GM19452 (cell line): ENCODE data around the gene XYLT1.

Source experiments
- ATAC-seq: cut with Tn5 transposase; IDR thresholded peaks from one replicate; pipeline ENCODE4 v1.9.1; 2021; ENCODE audit not compliant: unreplicated experiment

XYLT1 gene

GRCh38 chr16:17460890-17461289, 9.9 kb downstream of the XYLT1 start:
- no peak for ATAC-seq

DNA sequence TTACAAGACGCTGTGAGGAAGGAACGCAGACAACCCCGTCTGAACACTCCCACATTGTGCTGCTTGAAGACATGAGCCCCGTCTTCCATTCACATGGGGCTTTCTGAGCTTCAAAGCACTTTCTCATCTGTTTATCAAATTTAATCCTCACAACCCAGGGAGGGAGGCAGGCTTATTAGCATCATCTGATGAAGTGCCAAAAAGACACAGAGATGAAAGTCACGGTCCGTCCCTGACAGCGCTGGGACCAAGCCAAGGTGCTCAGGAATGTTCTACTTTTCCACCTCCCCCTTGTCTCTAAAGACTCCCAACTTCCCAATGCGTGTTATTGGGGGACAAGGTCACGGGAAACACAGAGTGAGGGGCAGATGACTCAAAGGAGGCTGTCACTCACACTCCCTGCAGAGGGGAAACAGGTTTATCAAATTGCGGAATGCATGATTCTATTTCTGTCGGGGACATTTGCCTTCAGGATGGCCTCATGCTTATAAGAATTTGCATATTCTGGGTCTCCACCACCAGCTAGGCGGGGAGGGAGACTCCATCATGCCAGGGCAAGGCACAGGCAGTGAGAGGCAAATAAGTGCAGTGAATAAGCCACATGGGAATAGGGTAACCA, 10.7 kb downstream of the XYLT1 start:
- no peak for ATAC-seq

DNA sequence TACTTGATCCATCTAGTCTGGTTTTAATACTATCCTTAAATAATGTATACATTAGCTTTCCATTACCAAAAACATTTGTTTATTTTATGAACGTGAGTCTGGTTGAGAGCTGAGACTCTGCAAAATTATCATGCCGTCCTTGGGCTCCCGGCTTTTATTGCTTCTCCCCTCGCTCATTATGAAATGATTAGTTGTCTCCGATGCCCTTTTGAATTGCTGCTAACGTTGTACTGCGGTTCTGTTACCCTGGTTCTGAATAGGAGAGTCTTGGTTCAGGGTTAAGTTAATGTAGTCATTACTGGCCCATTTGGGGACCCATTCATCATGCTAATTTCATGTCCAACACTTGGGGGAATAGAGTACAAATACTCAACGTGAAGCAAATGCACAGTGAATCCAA, 12.8 kb downstream of the XYLT1 start:
- ATAC-seq, result no peak

- no peak for ATAC-seq
Observed at GRCh38 chr16:17457513-17457912, 13.2 kb downstream of the XYLT1 start.

DNA sequence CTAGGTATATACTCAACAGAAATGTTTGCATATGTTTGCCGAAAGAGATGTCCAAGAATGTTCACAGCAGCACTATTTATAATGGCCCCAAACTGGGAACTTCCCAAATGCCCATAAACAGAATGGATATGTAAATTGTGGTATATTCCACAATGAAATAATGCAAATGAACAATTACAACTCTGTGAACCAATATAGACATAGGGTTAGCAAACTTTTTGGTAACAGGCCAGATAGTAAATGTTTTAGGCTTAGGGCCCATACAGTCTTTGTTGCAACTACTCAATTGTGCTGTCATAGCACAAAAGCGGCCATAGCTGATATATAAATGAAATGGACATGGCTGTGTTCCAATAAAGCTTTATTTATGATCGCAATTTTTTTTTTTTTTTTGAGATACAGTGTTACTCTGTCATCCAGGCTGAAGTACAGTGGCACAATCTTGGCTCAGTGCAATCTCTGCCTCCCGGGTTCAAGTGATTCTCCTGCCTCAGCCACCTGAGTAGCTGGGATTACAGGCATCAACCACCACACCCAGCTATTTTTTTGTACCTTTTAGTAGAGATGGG, 16.5 kb downstream of the XYLT1 start:
- no peak for ATAC-seq

- ATAC-seq, result no peak
Observed at GRCh38 chr16:17453364-17454038, 17.3 kb downstream of the XYLT1 start.

DNA sequence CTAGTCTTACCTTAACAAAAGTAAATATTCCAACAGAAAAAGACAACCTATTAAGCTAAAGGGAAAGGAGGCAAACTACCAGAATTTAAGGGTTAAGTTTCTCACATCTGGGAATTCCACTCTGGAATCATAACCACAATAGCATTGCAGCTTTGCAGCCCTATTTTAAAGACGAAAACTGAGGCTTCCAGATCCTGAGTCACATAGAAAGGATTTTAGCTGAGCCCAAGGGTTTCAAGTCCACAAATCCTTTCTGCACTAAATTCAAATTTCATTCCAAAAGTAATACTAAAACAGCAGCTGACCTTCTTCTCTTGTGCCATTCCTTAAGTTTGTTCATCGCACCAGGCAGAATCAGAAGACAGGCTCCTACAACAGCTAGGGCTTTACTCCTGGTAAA, 17.8 kb downstream of the XYLT1 start:
- ATAC-seq, result no peak

- ATAC-seq, result no peak
Observed at GRCh38 chr16:17451843-17452242, 18.9 kb downstream of the XYLT1 start.

GRCh38 chr16:17450291-17450690, 20.5 kb downstream of the XYLT1 start:
- no peak for ATAC-seq

DNA sequence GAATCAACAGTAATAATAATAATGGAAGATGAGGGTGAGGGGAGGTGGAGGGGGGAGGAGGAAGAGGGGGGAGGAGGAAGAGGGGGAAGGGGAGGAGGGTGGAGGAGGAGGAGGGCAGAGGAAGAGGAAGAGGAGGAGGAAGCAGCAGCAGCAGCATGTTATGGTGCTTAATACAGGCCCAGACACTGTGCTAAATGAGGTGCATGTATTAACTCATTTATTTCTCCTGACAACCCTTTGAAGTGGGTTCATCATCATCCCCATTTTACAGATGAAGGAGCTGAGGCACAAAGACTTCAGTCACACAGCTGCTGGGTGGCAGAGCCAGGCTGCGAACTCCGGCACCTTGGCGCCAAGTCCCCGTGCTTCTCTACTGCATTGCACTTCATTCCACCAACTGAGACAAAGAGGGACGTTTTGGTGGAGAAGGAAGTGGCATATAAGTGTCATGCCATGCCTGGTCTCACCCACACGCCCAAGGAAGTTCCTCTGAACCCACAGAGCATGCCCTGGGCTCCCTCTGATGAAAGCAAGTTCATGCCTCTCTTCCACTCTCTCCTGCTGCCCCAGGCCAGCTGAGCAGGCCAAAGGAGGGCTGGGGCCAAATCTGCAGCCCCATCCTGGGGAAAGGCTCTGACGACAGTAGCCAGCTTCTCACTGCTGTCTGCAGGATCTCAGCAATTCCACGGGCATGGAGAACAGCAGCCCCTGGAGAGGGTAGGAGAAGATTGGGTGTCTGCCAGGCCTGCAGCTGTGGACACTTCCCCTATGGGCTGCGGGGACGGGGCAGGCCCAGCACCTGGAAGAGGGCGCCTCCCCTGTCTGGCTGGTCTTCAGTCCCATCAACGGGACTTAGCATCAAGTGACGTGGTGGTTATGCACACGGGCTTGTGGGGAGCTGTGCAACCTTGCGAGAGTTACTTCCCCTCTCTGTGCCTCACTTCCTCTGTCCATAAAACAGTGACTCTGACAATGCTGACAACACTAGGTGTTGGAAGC, 21.8 kb downstream of the XYLT1 start:
- no peak for ATAC-seq

DNA sequence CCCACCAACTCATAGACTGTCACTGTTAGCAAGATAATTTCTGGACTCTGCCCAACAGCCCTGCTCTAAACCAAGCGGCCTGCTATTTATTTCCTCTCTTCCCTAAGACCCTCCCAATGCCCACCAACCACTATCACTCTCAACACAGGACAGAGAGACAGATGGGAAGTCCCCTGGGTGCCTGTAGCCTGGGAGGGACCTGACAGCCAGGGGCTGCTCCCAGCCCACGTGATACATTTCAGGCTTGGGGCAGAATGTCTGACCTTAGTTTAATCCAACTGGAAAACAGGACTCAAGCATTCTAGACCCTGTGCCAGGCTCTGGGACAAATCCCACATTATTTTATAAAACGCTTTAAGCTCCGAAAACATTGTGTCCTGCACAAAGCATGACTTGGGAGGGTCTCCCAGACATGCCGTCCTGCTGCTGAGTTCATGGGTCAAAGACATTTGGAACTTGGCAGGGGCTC, 23.6 kb downstream of the XYLT1 start:
- no peak for ATAC-seq

GRCh38 chr16:17446661-17447060, 24.1 kb downstream of the XYLT1 start:
- no peak for ATAC-seq

- no peak for ATAC-seq
Observed at GRCh38 chr16:17445421-17445820, 25.3 kb downstream of the XYLT1 start.

DNA sequence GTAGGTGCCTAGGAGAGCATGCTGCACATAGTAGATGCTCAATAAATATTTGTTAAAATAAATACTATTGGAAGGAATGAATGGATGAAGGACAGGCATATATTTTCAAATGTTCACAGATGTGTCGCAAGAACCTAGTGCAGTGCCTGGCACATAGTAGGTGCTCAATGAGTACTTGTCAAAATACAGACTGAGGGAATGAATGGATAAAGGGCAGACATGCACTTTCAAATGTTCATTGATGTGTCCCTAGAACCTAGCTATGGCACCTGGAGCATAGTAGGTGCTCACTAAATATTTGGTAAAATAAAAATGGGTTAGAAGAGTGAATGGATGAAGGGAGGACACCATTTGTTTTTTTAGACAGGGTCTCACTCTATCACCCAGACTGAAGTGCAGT, 26.1 kb downstream of the XYLT1 start:
- ATAC-seq, result no peak

DNA sequence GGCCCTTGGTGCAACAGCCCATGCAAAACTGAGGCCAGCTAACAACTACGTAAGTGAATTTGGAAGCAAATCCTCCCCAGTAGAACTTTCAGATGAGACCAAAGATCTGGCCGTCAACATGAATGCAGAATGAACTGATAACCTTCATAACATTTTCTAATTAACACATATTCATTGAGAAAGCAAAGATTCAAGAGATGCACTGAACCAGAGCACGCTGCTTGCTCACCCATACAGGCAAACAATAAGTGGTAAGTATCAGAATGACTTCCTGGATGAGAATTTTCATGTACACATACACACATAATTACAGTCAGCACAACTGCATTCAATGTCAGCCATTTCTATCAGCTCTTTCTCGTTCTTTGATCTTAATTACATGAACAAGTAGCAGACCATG, 30.6 kb downstream of the XYLT1 start:
- no peak for ATAC-seq

DNA sequence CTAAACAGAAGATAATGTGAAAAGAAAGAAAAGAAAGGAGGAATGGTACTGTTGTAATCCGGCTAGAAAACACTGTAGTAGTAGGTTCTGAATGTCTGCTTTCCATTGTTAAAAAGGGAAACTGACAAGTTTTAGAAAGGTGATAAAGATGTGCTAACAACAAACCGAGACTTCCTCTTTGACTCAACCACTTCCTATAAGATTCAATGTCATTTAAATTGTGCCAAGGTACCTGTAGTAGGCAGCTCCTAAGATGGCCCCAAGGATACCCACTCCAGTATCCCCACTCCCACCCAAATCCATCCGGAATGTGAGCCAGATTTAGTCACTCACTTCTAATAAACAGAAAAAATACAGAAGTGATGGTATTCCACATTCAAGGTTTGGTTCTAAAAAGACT, 31.2 kb downstream of the XYLT1 start:
- no peak for ATAC-seq

GRCh38 chr16:17437981-17438380, 32.8 kb downstream of the XYLT1 start:
- ATAC-seq, result no peak

GRCh38 chr16:17437127-17437720, 33.5 kb downstream of the XYLT1 start:
- no peak for ATAC-seq

DNA sequence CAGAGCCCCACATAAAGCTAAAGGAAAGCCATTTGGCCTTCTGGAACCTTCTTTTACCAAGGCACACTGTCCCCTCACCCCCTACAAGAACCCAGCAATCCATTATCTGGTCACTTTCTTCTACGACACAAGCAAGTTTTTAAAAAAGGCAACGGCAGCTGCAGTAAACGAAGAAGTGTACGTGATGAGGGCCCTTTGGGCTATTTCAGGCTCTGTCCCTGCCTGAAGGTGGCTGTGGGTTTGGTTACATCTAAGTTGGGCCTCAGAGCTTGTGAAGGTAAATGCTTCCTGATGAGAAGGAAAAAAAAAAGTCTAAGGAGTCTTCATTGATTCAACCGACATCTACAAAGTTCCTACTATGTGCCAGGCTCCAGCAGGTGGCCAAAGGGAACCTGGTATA, 35.4 kb downstream of the XYLT1 start:
- no peak for ATAC-seq

DNA sequence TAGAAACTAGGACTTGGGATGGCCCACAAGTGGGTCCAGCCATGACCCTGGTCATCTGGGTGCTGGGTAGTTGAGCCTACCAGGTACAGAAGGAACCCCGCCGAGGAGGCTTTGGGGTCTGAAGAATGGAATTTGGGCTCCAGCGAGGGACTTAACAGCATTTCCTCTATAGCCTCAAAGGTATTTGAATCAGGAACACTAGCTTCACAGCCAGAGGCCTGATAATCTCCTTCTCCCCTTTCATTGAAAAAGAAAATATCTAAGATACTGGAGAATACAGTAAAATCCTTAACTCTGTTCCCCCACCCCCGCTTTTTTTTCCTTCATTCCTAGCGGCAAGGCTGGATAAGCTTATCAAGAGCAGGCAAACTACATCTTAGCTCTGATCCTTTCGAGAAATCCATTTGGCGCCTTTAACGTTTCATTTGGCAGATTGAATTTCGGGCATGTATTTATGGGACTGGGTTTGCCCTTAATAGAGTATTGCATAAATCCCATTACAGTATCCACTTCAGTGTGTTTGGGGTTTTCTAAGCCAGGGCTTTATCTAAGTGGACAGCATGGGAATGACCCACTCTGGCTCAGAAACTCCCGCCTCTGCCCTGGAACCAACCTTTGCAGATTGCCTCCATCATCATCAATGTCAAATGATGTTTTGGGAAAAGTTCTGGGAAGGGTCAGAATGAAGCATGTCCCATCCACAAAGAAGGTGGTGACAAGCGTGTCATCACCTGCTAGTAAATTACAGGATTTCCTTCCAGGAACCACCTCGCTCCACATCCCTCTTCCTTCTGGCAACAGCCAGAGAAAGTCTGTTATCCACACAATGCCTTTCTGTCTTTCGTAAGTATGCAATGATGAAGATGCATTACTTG, 36.9 kb downstream of the XYLT1 start:
- ATAC-seq, result no peak
